HepG2 (cell line): ENCODE data around the gene DDX19B. TPM values are rescaled to one million over a fixed set of nuclear protein-coding genes. Genes with fewer than 3 reads are reported as not detected.

ENCODE experiments used
- ZNF572 ChIP-seq: sonication (generic); formaldehyde crosslinking; IDR thresholded peaks from 2 replicates; pipeline ENCODE4 v1.5.1; 2020; ENCODE audit warnings: mild to moderate bottlenecking, missing genetic modification reagents
- polyA plus RNA-seq, 8 experiments: library from polyadenylated mRNA; depleted of rRNA in 3 of 8; stranded (reverse) in 7 of 8; unstranded in 1 of 8; fragments of >200 nt; fragmentation: Illumina TruSeq in 4 of 8; extraction: Trizol in 4 of 8; gene quantifications; 2 replicates each; pipeline versions ENCODE4 v1.2.1 to v1.2.3, GENCODE V29; 2011 to 2016; ENCODE audit warnings: low read depth in 4 of 8, missing spikeins in 1 of 8, mixed read lengths in 1 of 8; ENCODE audit not compliant: insufficient read depth in 1 of 8
- total RNA-seq, 5 experiments: library from RNA; depleted of rRNA; stranded (reverse); fragments of >200 nt; fragmentation: Illumina TruSeq; extraction: Trizol; gene quantifications; 2 replicates each; pipeline ENCODE4 v1.2.3, GENCODE V29; 2016; ENCODE audit warnings: low read depth in 1 of 5
- TF ChIP-seq, protein P1 (sequence below): sonication (generic); formaldehyde crosslinking; IDR thresholded peaks from 2 replicates; pipeline ENCODE4 v1.5.0; 2020; ENCODE audit warnings: mild to moderate bottlenecking, missing genetic modification reagents, borderline replicate concordance
- TF ChIP-seq, protein P2 (sequence below): sonication (generic); formaldehyde crosslinking; IDR thresholded peaks from 2 replicates; pipeline ENCODE4 v1.4.0; 2020; ENCODE audit warnings: mild to moderate bottlenecking, low read depth, missing genetic modification reagents

Gene DDX19B
- total and polyA plus RNA-seq, 2 of the 13 experiments (the other 11 are each of a cell fraction or from before 2014, with no cell fraction given): 36.2 to 40.0 TPM

DNA sequence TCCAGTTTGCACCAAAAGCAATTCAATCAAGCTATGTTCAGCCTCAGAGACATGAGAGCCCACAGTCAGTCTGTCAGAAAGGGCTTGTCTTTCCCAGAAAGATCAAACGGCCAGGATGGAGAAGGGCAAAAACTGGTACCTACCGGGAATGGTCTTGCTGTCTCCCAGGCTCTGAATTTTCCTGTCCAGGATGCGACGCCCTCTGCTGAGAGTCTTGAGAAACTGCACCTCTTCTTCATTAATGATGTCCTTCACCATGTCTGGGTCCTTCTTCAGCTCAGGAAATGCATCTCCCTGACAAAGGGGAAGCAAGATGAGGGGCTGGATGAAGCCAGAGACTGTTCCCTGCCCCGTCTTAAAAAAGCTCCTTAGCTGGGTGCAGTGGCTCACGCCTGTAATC, 31.5 kb upstream of the DDX19B start (continued):
- TF ChIP-seq, protein P1, sequence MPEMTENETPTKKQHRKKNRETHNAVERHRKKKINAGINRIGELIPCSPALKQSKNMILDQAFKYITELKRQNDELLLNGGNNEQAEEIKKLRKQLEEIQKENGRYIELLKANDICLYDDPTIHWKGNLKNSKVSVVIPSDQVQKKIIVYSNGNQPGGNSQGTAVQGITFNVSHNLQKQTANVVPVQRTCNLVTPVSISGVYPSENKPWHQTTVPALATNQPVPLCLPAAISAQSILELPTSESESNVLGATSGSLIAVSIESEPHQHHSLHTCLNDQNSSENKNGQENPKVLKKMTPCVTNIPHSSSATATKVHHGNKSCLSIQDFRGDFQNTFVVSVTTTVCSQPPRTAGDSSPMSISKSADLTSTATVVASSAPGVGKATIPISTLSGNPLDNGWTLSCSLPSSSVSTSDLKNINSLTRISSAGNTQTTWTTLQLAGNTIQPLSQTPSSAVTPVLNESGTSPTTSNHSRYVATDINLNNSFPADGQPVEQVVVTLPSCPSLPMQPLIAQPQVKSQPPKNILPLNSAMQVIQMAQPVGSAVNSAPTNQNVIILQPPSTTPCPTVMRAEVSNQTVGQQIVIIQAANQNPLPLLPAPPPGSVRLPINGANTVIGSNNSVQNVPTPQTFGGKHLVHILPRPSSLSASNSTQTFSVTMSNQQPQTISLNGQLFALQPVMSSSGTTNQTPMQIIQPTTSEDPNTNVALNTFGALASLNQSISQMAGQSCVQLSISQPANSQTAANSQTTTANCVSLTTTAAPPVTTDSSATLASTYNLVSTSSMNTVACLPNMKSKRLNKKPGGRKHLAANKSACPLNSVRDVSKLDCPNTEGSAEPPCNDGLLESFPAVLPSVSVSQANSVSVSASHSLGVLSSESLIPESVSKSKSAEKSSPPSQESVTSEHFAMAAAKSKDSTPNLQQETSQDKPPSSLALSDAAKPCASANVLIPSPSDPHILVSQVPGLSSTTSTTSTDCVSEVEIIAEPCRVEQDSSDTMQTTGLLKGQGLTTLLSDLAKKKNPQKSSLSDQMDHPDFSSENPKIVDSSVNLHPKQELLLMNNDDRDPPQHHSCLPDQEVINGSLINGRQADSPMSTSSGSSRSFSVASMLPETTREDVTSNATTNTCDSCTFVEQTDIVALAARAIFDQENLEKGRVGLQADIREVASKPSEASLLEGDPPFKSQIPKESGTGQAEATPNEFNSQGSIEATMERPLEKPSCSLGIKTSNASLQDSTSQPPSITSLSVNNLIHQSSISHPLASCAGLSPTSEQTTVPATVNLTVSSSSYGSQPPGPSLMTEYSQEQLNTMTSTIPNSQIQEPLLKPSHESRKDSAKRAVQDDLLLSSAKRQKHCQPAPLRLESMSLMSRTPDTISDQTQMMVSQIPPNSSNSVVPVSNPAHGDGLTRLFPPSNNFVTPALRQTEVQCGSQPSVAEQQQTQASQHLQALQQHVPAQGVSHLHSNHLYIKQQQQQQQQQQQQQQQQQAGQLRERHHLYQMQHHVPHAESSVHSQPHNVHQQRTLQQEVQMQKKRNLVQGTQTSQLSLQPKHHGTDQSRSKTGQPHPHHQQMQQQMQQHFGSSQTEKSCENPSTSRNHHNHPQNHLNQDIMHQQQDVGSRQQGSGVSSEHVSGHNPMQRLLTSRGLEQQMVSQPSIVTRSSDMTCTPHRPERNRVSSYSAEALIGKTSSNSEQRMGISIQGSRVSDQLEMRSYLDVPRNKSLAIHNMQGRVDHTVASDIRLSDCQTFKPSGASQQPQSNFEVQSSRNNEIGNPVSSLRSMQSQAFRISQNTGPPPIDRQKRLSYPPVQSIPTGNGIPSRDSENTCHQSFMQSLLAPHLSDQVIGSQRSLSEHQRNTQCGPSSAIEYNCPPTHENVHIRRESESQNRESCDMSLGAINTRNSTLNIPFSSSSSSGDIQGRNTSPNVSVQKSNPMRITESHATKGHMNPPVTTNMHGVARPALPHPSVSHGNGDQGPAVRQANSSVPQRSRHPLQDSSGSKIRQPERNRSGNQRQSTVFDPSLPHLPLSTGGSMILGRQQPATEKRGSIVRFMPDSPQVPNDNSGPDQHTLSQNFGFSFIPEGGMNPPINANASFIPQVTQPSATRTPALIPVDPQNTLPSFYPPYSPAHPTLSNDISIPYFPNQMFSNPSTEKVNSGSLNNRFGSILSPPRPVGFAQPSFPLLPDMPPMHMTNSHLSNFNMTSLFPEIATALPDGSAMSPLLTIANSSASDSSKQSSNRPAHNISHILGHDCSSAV (CRISPR knock-in tag): no peak
- TF ChIP-seq, protein P2, sequence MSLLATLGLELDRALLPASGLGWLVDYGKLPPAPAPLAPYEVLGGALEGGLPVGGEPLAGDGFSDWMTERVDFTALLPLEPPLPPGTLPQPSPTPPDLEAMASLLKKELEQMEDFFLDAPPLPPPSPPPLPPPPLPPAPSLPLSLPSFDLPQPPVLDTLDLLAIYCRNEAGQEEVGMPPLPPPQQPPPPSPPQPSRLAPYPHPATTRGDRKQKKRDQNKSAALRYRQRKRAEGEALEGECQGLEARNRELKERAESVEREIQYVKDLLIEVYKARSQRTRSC (CRISPR knock-in tag): no peak
- 0 out of 2 replicates have a peak, but pooled peaks have one; percentile 31 for TF ChIP-seq ZNF572 (CRISPR knock-in tag)
